ENCODE data around the gene EMC9. TPM values are rescaled to one million over a fixed set of nuclear protein-coding genes. Genes with fewer than 3 reads are reported as not detected.

Gene EMC9
- total and polyA plus RNA-seq, 2 donors (not counting 1 experiment from before 2014, with no cell fraction given) = 24.7 to 25.9 TPM

DNA sequence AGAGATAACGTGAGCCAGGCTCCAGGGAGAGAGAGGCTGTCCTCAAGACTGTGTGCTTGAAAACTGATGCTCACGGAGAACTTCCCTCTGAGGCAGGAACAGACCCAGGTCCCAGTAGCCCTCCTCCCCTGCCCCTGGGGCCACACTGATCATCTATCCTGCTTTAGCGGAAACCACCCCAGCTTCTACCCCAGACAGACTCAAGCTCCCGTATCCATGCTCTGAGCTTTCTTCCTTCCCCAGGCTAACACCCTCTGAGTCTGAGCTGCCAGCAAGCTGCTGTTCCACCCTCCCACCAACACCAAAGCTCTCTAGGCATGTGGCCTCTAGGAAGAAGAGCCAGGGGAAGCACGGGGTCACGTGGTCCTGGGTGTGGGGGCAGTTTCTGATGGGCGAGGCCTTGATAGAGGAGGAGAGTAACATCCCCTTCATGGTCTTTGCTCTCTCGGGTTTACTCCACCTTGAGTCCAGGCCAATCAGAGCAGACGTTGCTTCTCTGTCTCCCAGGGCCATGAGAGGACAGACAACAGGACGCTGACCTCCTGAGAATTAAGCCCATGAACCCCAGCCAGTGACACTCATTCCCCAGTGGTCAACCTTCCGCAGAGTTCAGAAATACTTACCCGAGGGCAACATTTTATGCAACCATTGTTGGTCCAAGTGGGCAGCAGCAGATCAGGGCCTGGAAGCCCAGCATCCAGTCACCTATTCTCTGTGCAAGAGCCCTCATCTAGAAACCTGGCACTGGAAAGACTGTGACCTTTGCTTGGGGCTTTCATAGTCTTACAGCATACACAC is 45.9 kb downstream of the EMC9 start:
- no peak for TF ChIP-seq EZH2 (IDR thresholded peaks at IDR 0.05; ENCODE audit: borderline replicate concordance, insufficient read depth, low read depth, low read length, poor library complexity, severe bottlenecking)
- TF ChIP-seq CTCF (IDR thresholded peaks at IDR 0.05) = no peak
- DNase-seq = peak; percentile 75
- POLR2A ChIA-PET = interaction anchor here (0.6 to 4.1 kb wide), 8 partner anchors 10 to 147 kb away, joined by 3 to 35 read pairs (median 7); partner anchors contain the start of genes DCAF11, IRF9, NRL and TINF2
- Histone ChIP-seq H3K4me1 (ENCODE audit: control insufficient read depth in 2 of 2, insufficient read depth in 2 of 2, low read length in 2 of 2) (peaks cover 5 to 30% of the 10 kb centered on the region in 2 donors), H3K27me3 (replicated peaks in 1 of 4; ENCODE audit: control extremely low read depth in 1 of 4, control insufficient read depth in 3 of 4, insufficient read depth in 4 of 4, low read length in 3 of 4) (no peaks in the 10 kb centered on the region), H3K4me3 (ENCODE audit: control extremely low read depth in 1 of 5, extremely low read depth in 1 of 5, insufficient read depth in 1 of 5, low read depth in 2 of 5, low read length in 4 of 5) (peak overlapping the region; percentile 62 to 97 (median 89)), H3K9ac (ENCODE audit: low read length) (peak overlapping the region; percentile 95), H3K36me3 (replicated peaks in 1 of 2; ENCODE audit: control extremely low read depth in 1 of 2, control insufficient read depth in 1 of 2, extremely low read depth in 1 of 2, insufficient read depth in 2 of 2, low read length in 1 of 2) (peaks cover 2 to 33% of the 10 kb centered on the region in 2 experiments), H4K20me1 (ENCODE audit: control insufficient read depth, insufficient read depth, low read length, poor library complexity, severe bottlenecking) (peaks cover 7% of the 10 kb centered on the region), H2AFZ (ENCODE audit: insufficient read depth, low read depth, low read length, poor library complexity, severe bottlenecking) (peak overlapping the region; percentile 92), H3K4me2 (replicated peaks; ENCODE audit: low read depth, low read length, poor library complexity, severe bottlenecking) (peak overlapping the region; percentile 95), H3K79me2 (ENCODE audit: control insufficient read depth, insufficient read depth, low read length) (peaks cover 33% of the 10 kb centered on the region), H3K9me3 (ENCODE audit: control extremely low read depth in 1 of 3, control insufficient read depth in 2 of 3, insufficient read depth in 1 of 3, low read length in 2 of 3) (no peaks in the 10 kb centered on the region), H3K27ac (ENCODE audit: low read length in 2 of 2) (peak overlapping the region; percentile 80 to 95)
- Mint-ChIP-seq H3K4me1 (peaks cover 33% of the 10 kb centered on the region), H3K4me3 (peak overlapping the region; percentile 95), H3K27me3 (no peaks in the 10 kb centered on the region), H3K27ac (peak overlapping the region; percentile 92), H3K9me3 (ENCODE audit: insufficient read depth) (no peaks in the 10 kb centered on the region)
- CTCF ChIA-PET = interaction anchor here (0.6 to 12.1 kb wide), 12 partner anchors 10 to 212 kb away, joined by 3 to 292 read pairs (median 4); partner anchors contain the start of genes CIDEB, DCAF11, EMC9 and IPO4
- peak; percentile 41 for ATAC-seq (ENCODE audit: low read depth)
- intact Hi-C loops (cut with micrococcal nuclease) = loop anchor here (1.0 kb wide), 2 partner anchors 66 to 100 kb away; partner anchors contain the start of genes IRF9 and TM9SF1
- WGBS (ENCODE audit: insufficient coverage) = 21% methylated on average over 10 of the region's 12 CpGs
